SH-SY5Y (cell line): ENCODE data around the gene ALDH9A1.

ENCODE experiments used
- GATA2 ChIP-seq: IDR thresholded peaks from 2 replicates; pipeline ENCODE4 v1.6.1; 2011; ENCODE audit warnings: mild to moderate bottlenecking, low read depth, low read length
- GATA3 ChIP-seq: IDR thresholded peaks from 2 replicates; pipeline ENCODE4 v1.6.1; 2011; ENCODE audit warnings: low read depth, mild to moderate bottlenecking, low read length, moderate library complexity

- TF ChIP-seq GATA2 (no peak), GATA3 (no peak)
These were observed 32.1 kb downstream of the ALDH9A1 start for GRCh38 chr1:165666152-165666825.
